K562 (cell line): Measurements from ENCODE around the gene VPS11. TPM values are rescaled to one million over a fixed set of nuclear protein-coding genes. Genes with fewer than 3 reads are reported as not detected.

ENCODE experiments used
- BRF1 ChIP-seq: IDR thresholded peaks from 3 replicates; pipeline ENCODE4 v1.6.1; 2011; ENCODE audit warnings: borderline replicate concordance, mild to moderate bottlenecking; ENCODE audit not compliant: insufficient read length; ENCODE audit errors: extremely low read depth
- HNRNPK ChIP-seq: fragments of 200-400 bp; formaldehyde crosslinking; IDR thresholded peaks from one replicate; pipeline ENCODE4 v1.6.1; 2018; ENCODE audit warnings: mild to moderate bottlenecking, low read depth, low read length; ENCODE audit not compliant: poor library complexity, severe bottlenecking
- JUNB ChIP-seq: fragments of 450-650 bp; formaldehyde crosslinking; conservative IDR thresholded peaks from 2 replicates; pipeline ENCODE4 v1.4.0; 2020; ENCODE audit warnings: mild to moderate bottlenecking
- KDM5B ChIP-seq: fragments of 200-600 bp; sonication (generic); IDR thresholded peaks from 2 replicates; pipeline ENCODE4 v1.6.1; 2012; ENCODE audit warnings: low read depth, mild to moderate bottlenecking, moderate library complexity, low read length, control low read depth, inconsistent platforms; ENCODE audit not compliant: insufficient replicate concordance
- KLF10 ChIP-seq: fragments of 250-450 bp; sonication (Bioruptor Pico); IDR thresholded peaks from 2 replicates; pipeline ENCODE4 v1.6.1; 2021; ENCODE audit warnings: matching md5 sums
- KLF13 ChIP-seq: fragments of 450-650 bp; IDR thresholded peaks from 2 replicates; pipeline ENCODE4 v1.6.1; 2016; ENCODE audit warnings: missing genetic modification characterization, low read depth, mild to moderate bottlenecking, missing compliant biosample characterization, moderate library complexity, borderline replicate concordance
- OTX1 ChIP-seq: fragments of 450-650 bp; formaldehyde crosslinking; IDR thresholded peaks from 2 replicates; pipeline ENCODE4 v1.4.0; 2022; ENCODE audit warnings: mild to moderate bottlenecking
- PHTF2 ChIP-seq: fragments of 250-450 bp; sonication (Bioruptor Pico); IDR thresholded peaks from 2 replicates; pipeline ENCODE4 v1.5.0; 2021; ENCODE audit warnings: mild to moderate bottlenecking
- SREBF2 ChIP-seq: sonication (generic); formaldehyde crosslinking; IDR thresholded peaks from 2 replicates; pipeline ENCODE4 v1.4.0; 2020; ENCODE audit warnings: mild to moderate bottlenecking, missing genetic modification reagents
- SRSF9 ChIP-seq: fragments of 200-400 bp; formaldehyde crosslinking; IDR thresholded peaks from 2 replicates; pipeline ENCODE4 v1.6.1; 2017; ENCODE audit warnings: low read depth, low read length, borderline replicate concordance
- ZNF511 ChIP-seq: sonication (generic); formaldehyde crosslinking; IDR thresholded peaks from 2 replicates; pipeline ENCODE4 v1.8.0; 2022; ENCODE audit warnings: mild to moderate bottlenecking, missing genetic modification reagents
- polyA plus RNA-seq, 8 experiments: library from polyadenylated mRNA; depleted of rRNA in 4 of 8; stranded (reverse) in 5 of 8; unstranded in 3 of 8; fragments of >200 nt; fragmentation: Nextera tagmentation in 2 of 8; fragmentation: Illumina TruSeq in 1 of 8; extraction: Ambion mirVana in 2 of 8; extraction: Trizol in 1 of 8; gene quantifications; 2 replicates each; pipeline versions ENCODE4 v1.2.1 to v1.2.3, GENCODE V29; 2011 to 2014; ENCODE audit warnings: inconsistent platforms in 1 of 8, missing spikeins in 1 of 8
- total RNA-seq, 7 experiments: library from RNA; depleted of rRNA in 6 of 7; stranded (reverse); fragments of >200 nt in 6 of 7; fragmentation: Illumina TruSeq in 2 of 7; extraction: Trizol in 2 of 7; gene quantifications; 2 replicates each; pipeline versions ENCODE4 v1.2.1 to v1.2.3, GENCODE V29; 2011 to 2021; ENCODE audit warnings: low replicate concordance in 1 of 7
- TF ChIP-seq, protein P1 (sequence below): sonication (generic); formaldehyde crosslinking; IDR thresholded peaks from 2 replicates; pipeline ENCODE4 v1.4.0; 2020; ENCODE audit warnings: mild to moderate bottlenecking, missing genetic modification reagents
- TF ChIP-seq, protein P2 (sequence below): sonication (generic); formaldehyde crosslinking; IDR thresholded peaks from 2 replicates; pipeline ENCODE4 v1.8.0; 2023; ENCODE audit warnings: missing genetic modification reagents, mild to moderate bottlenecking, borderline replicate concordance
- TF ChIP-seq, protein P3 (sequence below): sonication (generic); formaldehyde crosslinking; IDR thresholded peaks from 2 replicates; pipeline ENCODE4 v1.8.1; 2022; ENCODE audit warnings: missing genetic modification reagents
- TF ChIP-seq, protein P4 (sequence below): fragments of 250-450 bp; sonication (Bioruptor Pico); IDR thresholded peaks from 2 replicates; pipeline ENCODE4 v1.8.0; 2021; ENCODE audit warnings: mild to moderate bottlenecking, moderate library complexity

Gene VPS11
- total and polyA plus RNA-seq, 9 of the 15 experiments (the other 6 are each of a cell fraction or from before 2014, with no cell fraction given): 14.1 to 35.5 (median 27.5) TPM

DNA sequence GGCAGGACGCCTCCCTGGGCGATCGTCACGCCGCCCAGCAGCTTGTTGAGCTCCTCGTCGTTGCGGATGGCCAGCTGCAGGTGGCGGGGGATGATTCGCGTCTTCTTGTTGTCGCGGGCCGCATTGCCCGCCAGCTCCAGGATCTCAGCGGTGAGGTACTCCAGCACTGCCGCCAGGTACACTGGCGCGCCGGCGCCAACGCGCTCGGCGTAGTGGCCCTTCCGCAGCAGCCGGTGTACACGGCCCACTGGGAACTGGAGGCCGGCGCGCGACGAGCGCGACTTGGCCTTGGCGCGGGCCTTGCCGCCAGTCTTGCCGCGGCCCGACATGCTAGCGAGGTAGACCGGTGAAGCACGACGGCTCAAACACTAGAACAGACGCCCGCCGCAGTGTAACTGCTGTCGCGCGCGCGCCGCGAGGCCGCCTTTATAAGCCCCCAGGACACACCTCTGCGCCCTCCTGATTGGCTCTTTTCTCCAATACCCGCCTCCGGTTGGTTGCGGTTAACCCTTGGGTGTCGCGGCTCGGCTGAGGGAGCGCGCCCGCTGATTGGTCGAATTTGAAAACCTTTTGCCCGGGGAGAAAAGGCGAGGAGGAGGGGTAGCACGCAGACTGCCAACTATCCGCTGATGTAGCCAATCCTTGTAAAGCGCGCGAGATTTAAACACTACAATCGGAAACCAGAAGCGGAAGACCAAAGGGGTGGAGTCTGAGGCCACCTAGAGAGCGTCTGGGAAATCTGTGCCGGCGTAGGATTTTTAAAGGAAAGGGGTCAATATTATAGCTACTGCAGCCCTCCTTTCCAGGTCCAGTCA, 27.7 kb downstream of the VPS11 start (continued):
- no peak for TF ChIP-seq KLF10 (CRISPR knock-in tag)
- TF ChIP-seq SREBF2 (CRISPR knock-in tag): no peak; the same call in 1 of the 2 replicates
- peak; percentile 68 for TF ChIP-seq KLF13 (tag)
- no peak for TF ChIP-seq SRSF9
- TF ChIP-seq, protein P1, sequence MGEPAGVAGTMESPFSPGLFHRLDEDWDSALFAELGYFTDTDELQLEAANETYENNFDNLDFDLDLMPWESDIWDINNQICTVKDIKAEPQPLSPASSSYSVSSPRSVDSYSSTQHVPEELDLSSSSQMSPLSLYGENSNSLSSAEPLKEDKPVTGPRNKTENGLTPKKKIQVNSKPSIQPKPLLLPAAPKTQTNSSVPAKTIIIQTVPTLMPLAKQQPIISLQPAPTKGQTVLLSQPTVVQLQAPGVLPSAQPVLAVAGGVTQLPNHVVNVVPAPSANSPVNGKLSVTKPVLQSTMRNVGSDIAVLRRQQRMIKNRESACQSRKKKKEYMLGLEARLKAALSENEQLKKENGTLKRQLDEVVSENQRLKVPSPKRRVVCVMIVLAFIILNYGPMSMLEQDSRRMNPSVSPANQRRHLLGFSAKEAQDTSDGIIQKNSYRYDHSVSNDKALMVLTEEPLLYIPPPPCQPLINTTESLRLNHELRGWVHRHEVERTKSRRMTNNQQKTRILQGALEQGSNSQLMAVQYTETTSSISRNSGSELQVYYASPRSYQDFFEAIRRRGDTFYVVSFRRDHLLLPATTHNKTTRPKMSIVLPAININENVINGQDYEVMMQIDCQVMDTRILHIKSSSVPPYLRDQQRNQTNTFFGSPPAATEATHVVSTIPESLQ (CRISPR knock-in tag): peak; percentile 98
- TF ChIP-seq ZNF511: peak; percentile 90
- no peak for TF ChIP-seq BRF1
- no peak for TF ChIP-seq JUNB (CRISPR knock-in tag)
- TF ChIP-seq PHTF2: peak; percentile 12; the same call in 1 of the 2 replicates
- TF ChIP-seq OTX1 (CRISPR knock-in tag): no peak
- TF ChIP-seq, protein P2, sequence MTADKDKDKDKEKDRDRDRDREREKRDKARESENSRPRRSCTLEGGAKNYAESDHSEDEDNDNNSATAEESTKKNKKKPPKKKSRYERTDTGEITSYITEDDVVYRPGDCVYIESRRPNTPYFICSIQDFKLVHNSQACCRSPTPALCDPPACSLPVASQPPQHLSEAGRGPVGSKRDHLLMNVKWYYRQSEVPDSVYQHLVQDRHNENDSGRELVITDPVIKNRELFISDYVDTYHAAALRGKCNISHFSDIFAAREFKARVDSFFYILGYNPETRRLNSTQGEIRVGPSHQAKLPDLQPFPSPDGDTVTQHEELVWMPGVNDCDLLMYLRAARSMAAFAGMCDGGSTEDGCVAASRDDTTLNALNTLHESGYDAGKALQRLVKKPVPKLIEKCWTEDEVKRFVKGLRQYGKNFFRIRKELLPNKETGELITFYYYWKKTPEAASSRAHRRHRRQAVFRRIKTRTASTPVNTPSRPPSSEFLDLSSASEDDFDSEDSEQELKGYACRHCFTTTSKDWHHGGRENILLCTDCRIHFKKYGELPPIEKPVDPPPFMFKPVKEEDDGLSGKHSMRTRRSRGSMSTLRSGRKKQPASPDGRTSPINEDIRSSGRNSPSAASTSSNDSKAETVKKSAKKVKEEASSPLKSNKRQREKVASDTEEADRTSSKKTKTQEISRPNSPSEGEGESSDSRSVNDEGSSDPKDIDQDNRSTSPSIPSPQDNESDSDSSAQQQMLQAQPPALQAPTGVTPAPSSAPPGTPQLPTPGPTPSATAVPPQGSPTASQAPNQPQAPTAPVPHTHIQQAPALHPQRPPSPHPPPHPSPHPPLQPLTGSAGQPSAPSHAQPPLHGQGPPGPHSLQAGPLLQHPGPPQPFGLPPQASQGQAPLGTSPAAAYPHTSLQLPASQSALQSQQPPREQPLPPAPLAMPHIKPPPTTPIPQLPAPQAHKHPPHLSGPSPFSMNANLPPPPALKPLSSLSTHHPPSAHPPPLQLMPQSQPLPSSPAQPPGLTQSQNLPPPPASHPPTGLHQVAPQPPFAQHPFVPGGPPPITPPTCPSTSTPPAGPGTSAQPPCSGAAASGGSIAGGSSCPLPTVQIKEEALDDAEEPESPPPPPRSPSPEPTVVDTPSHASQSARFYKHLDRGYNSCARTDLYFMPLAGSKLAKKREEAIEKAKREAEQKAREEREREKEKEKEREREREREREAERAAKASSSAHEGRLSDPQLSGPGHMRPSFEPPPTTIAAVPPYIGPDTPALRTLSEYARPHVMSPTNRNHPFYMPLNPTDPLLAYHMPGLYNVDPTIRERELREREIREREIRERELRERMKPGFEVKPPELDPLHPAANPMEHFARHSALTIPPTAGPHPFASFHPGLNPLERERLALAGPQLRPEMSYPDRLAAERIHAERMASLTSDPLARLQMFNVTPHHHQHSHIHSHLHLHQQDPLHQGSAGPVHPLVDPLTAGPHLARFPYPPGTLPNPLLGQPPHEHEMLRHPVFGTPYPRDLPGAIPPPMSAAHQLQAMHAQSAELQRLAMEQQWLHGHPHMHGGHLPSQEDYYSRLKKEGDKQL (CRISPR knock-in tag): peak; percentile 97; the same call in 1 of the 2 replicates
- TF ChIP-seq, protein P3, sequence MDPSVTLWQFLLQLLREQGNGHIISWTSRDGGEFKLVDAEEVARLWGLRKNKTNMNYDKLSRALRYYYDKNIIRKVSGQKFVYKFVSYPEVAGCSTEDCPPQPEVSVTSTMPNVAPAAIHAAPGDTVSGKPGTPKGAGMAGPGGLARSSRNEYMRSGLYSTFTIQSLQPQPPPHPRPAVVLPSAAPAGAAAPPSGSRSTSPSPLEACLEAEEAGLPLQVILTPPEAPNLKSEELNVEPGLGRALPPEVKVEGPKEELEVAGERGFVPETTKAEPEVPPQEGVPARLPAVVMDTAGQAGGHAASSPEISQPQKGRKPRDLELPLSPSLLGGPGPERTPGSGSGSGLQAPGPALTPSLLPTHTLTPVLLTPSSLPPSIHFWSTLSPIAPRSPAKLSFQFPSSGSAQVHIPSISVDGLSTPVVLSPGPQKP (CRISPR knock-in tag): no peak
- peak; percentile 100 for TF ChIP-seq KDM5B
- TF ChIP-seq HNRNPK: no peak
- TF ChIP-seq, protein P4, sequence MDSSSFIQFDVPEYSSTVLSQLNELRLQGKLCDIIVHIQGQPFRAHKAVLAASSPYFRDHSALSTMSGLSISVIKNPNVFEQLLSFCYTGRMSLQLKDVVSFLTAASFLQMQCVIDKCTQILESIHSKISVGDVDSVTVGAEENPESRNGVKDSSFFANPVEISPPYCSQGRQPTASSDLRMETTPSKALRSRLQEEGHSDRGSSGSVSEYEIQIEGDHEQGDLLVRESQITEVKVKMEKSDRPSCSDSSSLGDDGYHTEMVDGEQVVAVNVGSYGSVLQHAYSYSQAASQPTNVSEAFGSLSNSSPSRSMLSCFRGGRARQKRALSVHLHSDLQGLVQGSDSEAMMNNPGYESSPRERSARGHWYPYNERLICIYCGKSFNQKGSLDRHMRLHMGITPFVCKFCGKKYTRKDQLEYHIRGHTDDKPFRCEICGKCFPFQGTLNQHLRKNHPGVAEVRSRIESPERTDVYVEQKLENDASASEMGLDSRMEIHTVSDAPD: no peak
